Caco-2 (cell line): ENCODE data around the gene ZDHHC20. TPM values are rescaled to one million over a fixed set of nuclear protein-coding genes. Genes with fewer than 3 reads are reported as not detected.

Experiments used
- BruUV-seq: library from RNA; stranded (reverse); fragments of 400-500 nt; replicated peaks from 2 replicates; lab custom pipeline; 2021; lab: Mats Ljungman, UMichigan
- CTCF ChIA-PET: fragments of 300-600 bp; sonication (Branson Sonifier 250); formaldehyde crosslinking; loops from one replicate; lab custom pipeline; 2022; ENCODE audit warnings: antibody characterized with exemption; lab: Charles Lee
- POLR2A ChIA-PET: fragments of 300-600 bp; sonication (Branson Sonifier 250); formaldehyde crosslinking; loops from one replicate; lab custom pipeline; 2022; ENCODE audit warnings: antibody characterized with exemption; lab: Charles Lee
- DNase-seq, 2 experiments: peaks; one replicate each; pipeline versions ENCODE4 v3.0.0 to v3.0.0-alpha.2; 2020 to 2022
- H3K27me3 ChIP-seq: replicated peaks from 2 replicates; pipeline ENCODE4 v1.6.0; 2011; ENCODE audit warnings: low read length; ENCODE audit not compliant: control insufficient read depth, insufficient read depth
- H3K36me3 ChIP-seq: 2 replicates; pipeline ENCODE4 v1.5.1; 2011; ENCODE audit warnings: low read length; ENCODE audit not compliant: control insufficient read depth, insufficient read depth
- H3K4me1 ChIP-seq: fragments of 250-450 bp; sonication (Bioruptor Pico); 2 replicates; pipeline ENCODE4 v1.5.1; 2020; ENCODE audit warnings: mild to moderate bottlenecking
- H3K4me3 ChIP-seq: 2 replicates; pipeline ENCODE4 v1.5.1; 2011; ENCODE audit warnings: low read depth, mild to moderate bottlenecking, control low read depth, low read length
- H3K9me3 ChIP-seq: fragments of 250-450 bp; sonication (Bioruptor Pico); 2 replicates; pipeline ENCODE4 v1.5.1; 2020; ENCODE audit warnings: mild to moderate bottlenecking, moderate library complexity
- H3K27ac Mint-ChIP-seq: one replicate; pipeline ENCODE4 v1.8.0; 2022; ENCODE audit warnings: mixed read lengths; ENCODE audit not compliant: unreplicated experiment
- H3K27me3 Mint-ChIP-seq: one replicate; pipeline ENCODE4 v1.8.0; 2022; ENCODE audit warnings: mixed read lengths; ENCODE audit not compliant: insufficient read depth, unreplicated experiment
- H3K36me3 Mint-ChIP-seq: one replicate; pipeline ENCODE4 v1.8.0; 2022; ENCODE audit warnings: mild to moderate bottlenecking, mixed read lengths; ENCODE audit not compliant: insufficient read depth, unreplicated experiment
- H3K4me1 Mint-ChIP-seq: one replicate; pipeline ENCODE4 v1.8.0; 2022; ENCODE audit warnings: low read depth, mixed read lengths; ENCODE audit not compliant: unreplicated experiment
- H3K4me3 Mint-ChIP-seq: one replicate; pipeline ENCODE4 v1.8.0; 2022; ENCODE audit warnings: mild to moderate bottlenecking, moderate library complexity, mixed read lengths; ENCODE audit not compliant: unreplicated experiment
- H3K9me3 Mint-ChIP-seq: one replicate; pipeline ENCODE4 v1.8.0; 2022; ENCODE audit warnings: mixed read lengths; ENCODE audit not compliant: unreplicated experiment
- intact Hi-C: fragments of 100-400 bp; cut with micrococcal nuclease; formaldehyde crosslinking; loops from one replicate; pipeline ENCODE4 v1.10.0; 2022; ENCODE audit not compliant: unreplicated experiment
- total RNA-seq: library from RNA; stranded (reverse); gene quantifications from 2 replicates; pipeline ENCODE4 v1.2.3, GENCODE V29; 2022
- TF ChIP-seq, protein P1 (sequence below), 2 experiments: fragments of 200-600 bp in 1 of 2; IDR thresholded peaks; 1 replicate in 1 of 2; 2 replicates in 1 of 2; pipeline versions ENCODE4 v1.5.1 to v1.8.0; 2011 to 2022; ENCODE audit warnings: antibody characterized with exemption in 1 of 2, control low read depth in 1 of 2, inconsistent platforms in 1 of 2, low read depth in 1 of 2, low read length in 1 of 2, mild to moderate bottlenecking in 1 of 2, moderate library complexity in 1 of 2; ENCODE audit not compliant: insufficient read depth in 1 of 2, severe bottlenecking in 1 of 2, unreplicated experiment in 1 of 2

ZDHHC20 gene
- total RNA-seq, 1 experiment from 2014 or later = 87.9 TPM

DNA sequence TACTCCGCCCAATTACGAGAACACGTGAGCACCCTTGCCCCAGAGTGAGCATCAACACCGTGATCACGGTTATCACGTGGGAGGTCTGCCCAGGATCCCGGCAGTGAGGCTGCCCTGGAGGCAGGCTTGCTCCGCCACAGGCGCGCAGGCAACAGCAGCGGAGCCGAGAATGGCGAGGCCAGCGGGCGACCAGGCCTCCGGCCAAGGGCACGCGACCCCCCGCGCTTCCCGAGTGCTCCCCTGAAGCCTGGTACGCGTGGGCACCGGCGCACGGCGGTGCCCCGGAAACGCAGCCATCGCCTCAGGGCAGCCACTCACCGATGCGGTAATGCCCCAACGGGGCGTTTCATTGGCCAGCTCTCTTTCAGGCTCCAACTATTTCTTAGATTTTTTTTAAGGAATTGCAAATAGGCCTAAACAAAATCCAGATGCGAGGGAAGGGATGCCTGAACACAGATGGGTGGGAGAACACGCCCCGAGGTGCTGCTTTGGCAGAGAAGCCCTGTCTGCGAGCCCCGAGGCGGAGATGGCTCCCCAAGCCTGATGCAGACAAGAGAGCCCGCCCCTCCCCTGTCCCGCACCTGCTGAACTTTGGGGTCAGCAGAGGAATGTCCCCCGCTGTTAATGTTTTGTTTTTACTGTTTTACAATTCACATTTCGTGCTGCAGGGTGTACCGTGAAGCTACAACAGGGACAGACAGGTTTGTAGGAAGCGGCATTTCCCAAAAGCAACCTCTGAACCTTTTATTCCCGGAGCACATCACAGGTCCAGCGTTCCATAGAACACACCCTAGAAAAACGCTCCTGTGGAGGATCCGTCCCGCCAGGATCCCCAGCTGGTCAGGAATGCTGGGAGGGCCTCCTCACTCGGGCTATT is 132.7 kb downstream of the ZDHHC20 start:
- ChIA-PET CTCF (no interaction called here), POLR2A (no interaction called here)
- TF ChIP-seq, protein P1, sequence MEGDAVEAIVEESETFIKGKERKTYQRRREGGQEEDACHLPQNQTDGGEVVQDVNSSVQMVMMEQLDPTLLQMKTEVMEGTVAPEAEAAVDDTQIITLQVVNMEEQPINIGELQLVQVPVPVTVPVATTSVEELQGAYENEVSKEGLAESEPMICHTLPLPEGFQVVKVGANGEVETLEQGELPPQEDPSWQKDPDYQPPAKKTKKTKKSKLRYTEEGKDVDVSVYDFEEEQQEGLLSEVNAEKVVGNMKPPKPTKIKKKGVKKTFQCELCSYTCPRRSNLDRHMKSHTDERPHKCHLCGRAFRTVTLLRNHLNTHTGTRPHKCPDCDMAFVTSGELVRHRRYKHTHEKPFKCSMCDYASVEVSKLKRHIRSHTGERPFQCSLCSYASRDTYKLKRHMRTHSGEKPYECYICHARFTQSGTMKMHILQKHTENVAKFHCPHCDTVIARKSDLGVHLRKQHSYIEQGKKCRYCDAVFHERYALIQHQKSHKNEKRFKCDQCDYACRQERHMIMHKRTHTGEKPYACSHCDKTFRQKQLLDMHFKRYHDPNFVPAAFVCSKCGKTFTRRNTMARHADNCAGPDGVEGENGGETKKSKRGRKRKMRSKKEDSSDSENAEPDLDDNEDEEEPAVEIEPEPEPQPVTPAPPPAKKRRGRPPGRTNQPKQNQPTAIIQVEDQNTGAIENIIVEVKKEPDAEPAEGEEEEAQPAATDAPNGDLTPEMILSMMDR (IDR thresholded peaks at IDR 0.05; ENCODE audit: insufficient read depth in 1 of 2, low read depth in 1 of 2, low read length in 1 of 2, severe bottlenecking in 1 of 2, unreplicated experiment in 1 of 2) = no peak
- no peaks in the 10 kb centered on the region for H3K9me3 ChIP-seq
- H3K27me3 ChIP-seq = no peaks in the 10 kb centered on the region
- Mint-ChIP-seq H3K27ac (peak overlapping the region; percentile 7), H3K4me1 (peaks cover 6% of the 10 kb centered on the region), H3K9me3 (no peaks in the 10 kb centered on the region), H3K36me3 (no peaks in the 10 kb centered on the region), H3K27me3 (no peaks in the 10 kb centered on the region), H3K4me3 (peak overlapping the region; percentile 78)
- peak overlapping the region; percentile 48 for H3K4me3 ChIP-seq
- BruUV-seq = no TSS peak
- no peaks in the 10 kb centered on the region for H3K36me3 ChIP-seq
- peaks cover 4% of the 10 kb centered on the region; the same call in 1 of the 2 replicates for H3K4me1 ChIP-seq
- intact Hi-C loops = loop anchor here (1.0 kb wide), 1 partner anchor 28 kb away; no protein-coding TSS in a partner anchor
- peak; percentile 56 to 57 for DNase-seq

DNA sequence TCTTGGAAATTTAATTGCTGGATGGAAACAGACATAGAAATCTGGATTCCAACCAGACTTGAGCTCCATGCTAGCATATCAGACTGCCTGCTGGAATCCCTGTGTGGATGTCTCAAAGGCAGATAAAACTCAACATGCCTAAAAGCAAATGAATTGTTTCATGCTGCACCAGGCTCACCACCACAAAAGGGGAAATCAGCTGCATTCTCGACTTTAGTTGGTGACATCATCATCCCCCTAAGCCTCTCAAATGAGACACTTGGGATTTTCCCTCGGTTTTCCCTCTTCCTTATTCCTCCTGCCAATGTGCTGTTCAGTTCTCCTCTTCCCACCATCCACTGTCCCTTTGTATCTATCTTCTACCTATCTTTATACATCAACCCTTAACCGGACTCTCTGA is 134.3 kb downstream of the ZDHHC20 start:
- Mint-ChIP-seq H3K27ac (no peak overlapping the region), H3K27me3 (no peaks in the 10 kb centered on the region), H3K36me3 (no peaks in the 10 kb centered on the region), H3K4me1 (peaks cover 6% of the 10 kb centered on the region), H3K4me3 (no peak overlapping the region), H3K9me3 (no peaks in the 10 kb centered on the region)
- intact Hi-C loops = no loop called here
- TF ChIP-seq, protein P1 (IDR thresholded peaks at IDR 0.05; ENCODE audit: insufficient read depth in 1 of 2, low read depth in 1 of 2, low read length in 1 of 2, severe bottlenecking in 1 of 2, unreplicated experiment in 1 of 2) = no peak
- CTCF ChIA-PET = no interaction called here
- Histone ChIP-seq H3K36me3 (no peaks in the 10 kb centered on the region), H3K27me3 (no peaks in the 10 kb centered on the region), H3K4me1 (peaks cover 4% of the 10 kb centered on the region; the same call in 1 of the 2 replicates), H3K4me3 (no peak overlapping the region), H3K9me3 (no peaks in the 10 kb centered on the region)
- DNase-seq = no peak
- no TSS peak for BruUV-seq
- POLR2A ChIA-PET = no interaction called here

DNA sequence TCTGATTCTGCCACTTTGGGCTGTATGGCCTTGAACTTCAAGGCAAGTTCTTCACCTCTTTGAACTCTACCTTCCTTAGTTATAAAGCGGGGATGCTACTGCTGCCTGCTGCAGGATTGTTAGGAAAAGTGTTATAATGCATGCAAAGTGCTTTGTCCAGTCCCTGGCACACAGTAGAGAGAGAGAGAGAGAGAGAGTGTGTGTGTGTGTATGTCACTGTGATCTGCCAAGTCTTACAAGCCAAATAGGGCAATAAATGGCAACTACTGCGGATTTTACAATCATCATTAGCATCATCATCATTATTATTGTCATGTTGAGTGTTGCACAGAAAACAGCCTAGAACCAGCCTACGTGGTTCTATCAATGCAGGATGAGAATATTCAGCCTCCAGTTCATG is 136.1 kb downstream of the ZDHHC20 start:
- POLR2A ChIA-PET = no interaction called here
- Histone ChIP-seq H3K36me3 (no peaks in the 10 kb centered on the region), H3K4me1 (peaks cover 4% of the 10 kb centered on the region; the same call in 1 of the 2 replicates), H3K27me3 (no peaks in the 10 kb centered on the region), H3K4me3 (no peak overlapping the region), H3K9me3 (no peaks in the 10 kb centered on the region)
- no peak for DNase-seq
- Mint-ChIP-seq H3K4me3 (no peak overlapping the region), H3K27me3 (no peaks in the 10 kb centered on the region), H3K4me1 (peaks cover 6% of the 10 kb centered on the region), H3K27ac (no peak overlapping the region), H3K9me3 (no peaks in the 10 kb centered on the region), H3K36me3 (no peaks in the 10 kb centered on the region)
- TF ChIP-seq, protein P1 (IDR thresholded peaks at IDR 0.05; ENCODE audit: insufficient read depth in 1 of 2, low read depth in 1 of 2, low read length in 1 of 2, severe bottlenecking in 1 of 2, unreplicated experiment in 1 of 2) = no peak
- no TSS peak for BruUV-seq
- intact Hi-C loops = no loop called here
- CTCF ChIA-PET = no interaction called here

Other genes with a start within 250 kb of the ZDHHC20 start
- 43.1 and 47.6 TPM in 2 replicates for gene MICU2, start 144.9 kb upstream of the ZDHHC20 start, total RNA-seq
- 1.0 and 1.1 TPM in 2 replicates for gene FGF9, start 211.8 kb upstream of the ZDHHC20 start, total RNA-seq